Heart left ventricle (tissue), 13 donors: ENCODE data around the gene PPP1R14C.

Source experiments
- CTCF ChIP-seq, 12 donors: fragments of 200-600 bp; sonication (generic) in 4 of 12; IDR thresholded peaks; one replicate each; pipeline versions ENCODE4 v1.5.0 to v1.8.0; 2018 to 2022; ENCODE audit warnings: antibody characterized with exemption in 12 of 12, mild to moderate bottlenecking in 5 of 12
- POLR2A ChIP-seq, 2 donors: fragments of 450-650 bp; IDR thresholded peaks; one replicate each; pipeline ENCODE4 v1.6.1; 2017; ENCODE audit warnings: antibody characterized with exemption in 2 of 2, mild to moderate bottlenecking in 2 of 2, moderate library complexity in 2 of 2
- donor health status: ischemic (EF 13 %, LVEDD 7.1; RV severe dilation, severe dysfunction).
- donor health status: DM: no; HTN: yes; CAD: no.
- donor health status: DM: no; HTN: no; CAD: no.
- donor health status: ischemic (EF 25% LVEDD 6.9; RV normal size, moderate dysfunction).
- donor health status: ischemic (EF 25% LVEDD 5.7; RV mildly dilated, moderate dysfunction).
- donor health status: ischemic (EF 35%, LVEDD 5.7; RV mildly dilated, moderate dysfunction).
- donor health status: nonischemic (EF 11% LVEDD 7.7; RV severe dilation, severe dysfunction).
- donor health status: DM: yes; HTN: yes; CAD: no.
- donor health status: PGD.
- donor health status: ischemic (EF 29% LVEDD 5.4; RV normal size, mild dysfunction).
- donor health status: nonischemic (EF 23%, LVEDD 6.1; RV moderate dilation, normal function).

GRCh38 chr6:150251566-150252186 is 108.8 kb downstream of the PPP1R14C start:
- TF ChIP-seq CTCF (IDR thresholded peaks at IDR 0.05) (no peak), POLR2A (IDR thresholded peaks at IDR 0.05) (no peak)
